Stimulated activated CD4-positive, alpha-beta T cell treated with anti-CD3 and anti-CD28 coated beads, Interleukin-2, amount 100 ng/mL, for 24 hours (primary cell): ENCODE measurements around the gene TNFRSF8.

Source experiments
- DNase-seq, 2 donors: peaks; one replicate each; pipeline ENCODE4 v3.0.0-alpha.2; 2020

TNFRSF8 gene

GRCh38 chr1:12161662-12162458, 98.8 kb downstream of the TNFRSF8 start:
- DNase-seq, result peak; percentile 75 to 77

- DNase-seq, result no peak
Measured at GRCh38 chr1:12162459-12163137, 99.5 kb downstream of the TNFRSF8 start.

GRCh38 chr1:12163210-12163609, 100.1 kb downstream of the TNFRSF8 start:
- DNase-seq, result no peak

- no peak for DNase-seq
Measured at GRCh38 chr1:12164210-12164609, 101.1 kb downstream of the TNFRSF8 start.

GRCh38 chr1:12165342-12165741, 102.2 kb downstream of the TNFRSF8 start:
- DNase-seq, result no peak

GRCh38 chr1:12166834-12167492, 103.9 kb downstream of the TNFRSF8 start, which contains the start of gene TNFRSF1B:
TSS of gene TNFRSF1B (plus strand) at chr1:12166991. CDS start at chr1:12167092, 101 bp downstream.
- DNase-seq, result peak; percentile 74 to 83

- DNase-seq, result peak; percentile 40 to 43
Measured at GRCh38 chr1:12167493-12168429, 104.7 kb downstream of the TNFRSF8 start.

GRCh38 chr1:12168451-12169160, 105.5 kb downstream of the TNFRSF8 start:
- no peak for DNase-seq

GRCh38 chr1:12169442-12170135, 106.5 kb downstream of the TNFRSF8 start:
- no peak for DNase-seq

GRCh38 chr1:12170263-12170671, 107.2 kb downstream of the TNFRSF8 start:
- DNase-seq, result no peak

GRCh38 chr1:12171206-12172041, 108.3 kb downstream of the TNFRSF8 start:
- no peak for DNase-seq

GRCh38 chr1:12172042-12172851, 109.1 kb downstream of the TNFRSF8 start:
- DNase-seq, result no peak

GRCh38 chr1:12173041-12173509, 110.0 kb downstream of the TNFRSF8 start:
- DNase-seq, result no peak

- DNase-seq, result peak; percentile 83 to 89
Measured at GRCh38 chr1:12173631-12174121, 110.6 kb downstream of the TNFRSF8 start.

GRCh38 chr1:12174924-12175810, 112.1 kb downstream of the TNFRSF8 start:
- no peak for DNase-seq

- no peak for DNase-seq
Measured at GRCh38 chr1:12176298-12177118, 113.4 kb downstream of the TNFRSF8 start.
